ENCODE results near the gene TBX1.

- TF ChIP-seq CTCF (conservative IDR thresholded peaks at IDR 0.05; ENCODE audit: low read length) (no peak), EZH2phosphoT487 (IDR thresholded peaks at IDR 0.05; ENCODE audit: borderline replicate concordance, low read depth, low read length) (no peak)
Measured at GRCh38 chr22:19761725-19762567, 1.4 kb downstream of the TBX1 start.
